K562 (cell line): ENCODE measurements around the gene PSMD1. TPM values are rescaled to one million over a fixed set of nuclear protein-coding genes. Genes with fewer than 3 reads are reported as not detected.

Experiments used
- ATAC-seq: fragments of 200-7000 bp; cut with Tn5 transposase; 3 replicates; pipeline ENCODE4 v1.9.1; 2020; ENCODE audit warnings: moderate library complexity
- BruUV-seq: library from RNA; stranded (reverse); fragments of 400-500 nt; replicated peaks from 2 replicates; lab custom pipeline; 2021; lab: Mats Ljungman, UMichigan
- CTCF ChIA-PET: fragments of 300-600 bp; formaldehyde crosslinking; extraction: SDS; loops from one replicate; lab custom pipeline; 2021; ENCODE audit warnings: low intra/inter-chr PET ratio; lab: Yijun Ruan, JAX
- POLR2A ChIA-PET: fragments of 300-600, 350-650 bp; sonication (Branson Sonifier 250); formaldehyde crosslinking; extraction: SDS; loops from one replicate; lab custom pipeline; 2021; ENCODE audit warnings: antibody characterized with exemption, inconsistent platforms; lab: Yijun Ruan, JAX
- DNase-seq, 4 experiments: peaks; one replicate each; pipeline versions ENCODE4 v3.0.0 to v3.0.0-alpha.2; 2011 to 2018; ENCODE audit warnings: low spot score in 3 of 4, mixed read lengths in 3 of 4; ENCODE audit errors: extremely low read depth in 1 of 4
- FAIRE-seq: peaks from 2 replicates; lab custom pipeline; 2011; peaks lifted over from hg19 to GRCh38; lab: Jason Lieb, UNC
- H2AFZ ChIP-seq: 2 replicates; pipeline ENCODE4 v1.6.0; 2011; ENCODE audit warnings: low read depth, low read length, control low read depth, inconsistent platforms
- H3K27ac ChIP-seq: fragments of 200-600 bp; 3 replicates; pipeline ENCODE4 v1.8.0; 2011; ENCODE audit warnings: low read depth, mild to moderate bottlenecking, control low read depth, inconsistent platforms, low read length, moderate library complexity, mixed read lengths; ENCODE audit errors: extremely low read depth
- H3K27me3 ChIP-seq, 2 experiments: fragments of 300-600 bp in 1 of 2; 2 replicates in 1 of 2; 3 replicates in 1 of 2; pipeline versions ENCODE4 v1.6.0 to v1.8.0; 2011; ENCODE audit warnings: inconsistent platforms in 2 of 2, low read length in 2 of 2, mild to moderate bottlenecking in 1 of 2, mixed read lengths in 1 of 2, moderate library complexity in 1 of 2; ENCODE audit not compliant: control insufficient read depth in 2 of 2, insufficient read depth in 2 of 2
- H3K36me3 ChIP-seq: fragments of 300-600 bp; 3 replicates; pipeline ENCODE4 v1.8.0; 2011; ENCODE audit warnings: mild to moderate bottlenecking, low read length, inconsistent platforms; ENCODE audit not compliant: control insufficient read depth, insufficient read depth
- H3K4me1 ChIP-seq, 2 experiments: fragments of 200-600 bp in 1 of 2; replicated peaks in 1 of 2; 2 replicates in 1 of 2; 3 replicates in 1 of 2; pipeline versions ENCODE4 v1.5.1 to v1.8.0; 2011; ENCODE audit warnings: inconsistent platforms in 2 of 2, low read length in 2 of 2, mild to moderate bottlenecking in 1 of 2, mixed read lengths in 1 of 2, moderate library complexity in 1 of 2; ENCODE audit not compliant: control insufficient read depth in 2 of 2, insufficient read depth in 2 of 2
- H3K4me2 ChIP-seq: 2 replicates; pipeline ENCODE4 v1.6.1; 2011; ENCODE audit warnings: low read length, control low read depth, inconsistent platforms, mixed read lengths; ENCODE audit not compliant: insufficient read depth
- H3K4me3 ChIP-seq: fragments of 200-600 bp; sonication (generic), shearing (Covaris generic); 2 replicates; pipeline ENCODE4 v1.5.1; 2016; ENCODE audit warnings: control low read depth, inconsistent platforms
- H3K79me2 ChIP-seq: fragments of 200-600 bp; 3 replicates; pipeline ENCODE4 v1.8.0; 2011; ENCODE audit warnings: low read length, inconsistent platforms; ENCODE audit not compliant: control insufficient read depth, insufficient read depth
- H3K9ac ChIP-seq, 2 experiments: 2 replicates each; pipeline versions ENCODE4 v1.6.0 to v1.6.1; 2011; ENCODE audit warnings: low read depth in 2 of 2, low read length in 2 of 2, control low read depth in 1 of 2, inconsistent platforms in 1 of 2, mild to moderate bottlenecking in 1 of 2, mixed read lengths in 1 of 2; ENCODE audit not compliant: insufficient read depth in 1 of 2
- H3K9me1 ChIP-seq: one replicate; pipeline ENCODE4 v1.6.0; 2011; ENCODE audit warnings: inconsistent platforms, mild to moderate bottlenecking, low read length, moderate library complexity; ENCODE audit not compliant: control insufficient read depth, insufficient read depth
- H3K9me3 ChIP-seq: replicated peaks from 2 replicates; pipeline ENCODE4 v1.5.1; 2011; ENCODE audit warnings: low read depth, low read length, inconsistent platforms; ENCODE audit not compliant: control insufficient read depth, insufficient read depth
- H4K20me1 ChIP-seq: replicated peaks from 2 replicates; pipeline ENCODE4 v1.6.1; 2011; ENCODE audit warnings: low read length, inconsistent platforms, mixed read lengths; ENCODE audit not compliant: control insufficient read depth, insufficient read depth
- CEBPB ChIP-seq: fragments of 450-650 bp; IDR thresholded peaks from 2 replicates; pipeline ENCODE4 v1.6.1; 2016; ENCODE audit warnings: missing genetic modification characterization, missing compliant biosample characterization
- CTCF ChIP-seq, 3 experiments: IDR thresholded peaks in 2 of 3; conservative IDR thresholded peaks in 1 of 3; 2 replicates each; pipeline ENCODE4 v1.5.1; 2011 to 2012; ENCODE audit warnings: low read length in 3 of 3, mild to moderate bottlenecking in 3 of 3, control low read depth in 2 of 3, improper control_type of control experiment in 1 of 3, inconsistent platforms in 1 of 3, low read depth in 1 of 3, mixed read lengths in 1 of 3, moderate library complexity in 1 of 3; ENCODE audit not compliant: insufficient read depth in 2 of 3
- HNRNPH1 ChIP-seq: fragments of 200-400 bp; formaldehyde crosslinking; optimal IDR thresholded peaks from 2 replicates; pipeline ENCODE3; 2017; ENCODE audit warnings: low read depth, mild to moderate bottlenecking, low read length, moderate library complexity
- NRF1 ChIP-seq, 2 experiments: fragments of 450-650 bp; IDR thresholded peaks in 1 of 2; conservative IDR thresholded peaks in 1 of 2; 2 replicates each; pipeline ENCODE4 v1.6.1; 2014; ENCODE audit warnings: mild to moderate bottlenecking in 2 of 2
- RBM34 ChIP-seq: fragments of 200-400 bp; formaldehyde crosslinking; IDR thresholded peaks from 2 replicates; pipeline ENCODE4 v1.6.1; 2018; ENCODE audit warnings: low read length, borderline replicate concordance; ENCODE audit not compliant: insufficient read depth
- REST ChIP-seq, 2 experiments: fragments of 450-650 bp; formaldehyde crosslinking in 1 of 2; IDR thresholded peaks; 2 replicates each; pipeline versions ENCODE4 v1.4.0 to v1.6.1; 2014 to 2020; ENCODE audit warnings: mild to moderate bottlenecking in 2 of 2, borderline replicate concordance in 1 of 2, low read depth in 1 of 2
- ZBTB12 ChIP-seq: fragments of 250-450 bp; sonication (Bioruptor Pico); IDR thresholded peaks from 2 replicates; pipeline ENCODE4 v1.4.0; 2020
- WGBS: fragments of 100-300 bp; shearing (Covaris generic); methylation state at CpG from one replicate; pipeline ENCODE4 v1.1.6; 2016; ENCODE audit warnings: low coverage, mixed read lengths; ENCODE audit not compliant: insufficient coverage; ENCODE audit errors: missing lambda C conversion rate; 5-methylcytosine and 5-hydroxymethylcytosine counted together
- in situ Hi-C: fragments of 300-500 bp; cut with MboI; formaldehyde crosslinking; loops from 4 replicates; pipeline ENCODE4 v1.15.0; 2018; ENCODE audit warnings: inconsistent platforms, mixed read lengths
- intact Hi-C: fragments of 100-400 bp; cut with micrococcal nuclease; formaldehyde crosslinking; loops from 2 replicates; pipeline ENCODE4 v1.14.2; 2022
- polyA plus RNA-seq, 8 experiments: library from polyadenylated mRNA; depleted of rRNA in 4 of 8; stranded (reverse) in 5 of 8; unstranded in 3 of 8; fragments of >200 nt; fragmentation: Nextera tagmentation in 2 of 8; fragmentation: Illumina TruSeq in 1 of 8; extraction: Ambion mirVana in 2 of 8; extraction: Trizol in 1 of 8; gene quantifications; 2 replicates each; pipeline versions ENCODE4 v1.2.1 to v1.2.3, GENCODE V29; 2011 to 2014; ENCODE audit warnings: inconsistent platforms in 1 of 8, missing spikeins in 1 of 8
- total RNA-seq, 7 experiments: library from RNA; depleted of rRNA in 6 of 7; stranded (reverse); fragments of >200 nt in 6 of 7; fragmentation: Illumina TruSeq in 2 of 7; extraction: Trizol in 2 of 7; gene quantifications; 2 replicates each; pipeline versions ENCODE4 v1.2.1 to v1.2.3, GENCODE V29; 2011 to 2021; ENCODE audit warnings: low replicate concordance in 1 of 7

The PSMD1 gene
- total and polyA plus RNA-seq, 9 of the 15 experiments (the other 6 are each of a cell fraction or from before 2014, with no cell fraction given), result 100 to 257 (median 147) TPM

- ATAC-seq (peak; percentile 94), FAIRE-seq (peak; percentile 49), DNase-seq (peak; percentile 31 to 62 (median 44))
- Histone ChIP-seq H3K79me2 (no peaks in the 10 kb centered on the region), H4K20me1 (no peaks in the 10 kb centered on the region), H3K27me3 (peaks cover 14 to 33% of the 10 kb centered on the region in 2 experiments), H3K4me3 (no peak overlapping the region), H3K9me3 (no peaks in the 10 kb centered on the region), H3K27ac (no peak overlapping the region), H3K36me3 (no peaks in the 10 kb centered on the region), H3K4me1 (peaks cover 4 to 8% of the 10 kb centered on the region in 2 experiments; a peak in 3 of 5 replicates), H3K9me1 (no peaks in the 10 kb centered on the region), H3K4me2 (no peak overlapping the region), H3K9ac (no peak overlapping the region), H2AFZ (no peak overlapping the region)
- intact Hi-C loops (loop anchor here (5.0 kb wide), 1 partner anchor 90 kb away; no protein-coding TSS in a partner anchor), in situ Hi-C loops (no loop called here)
- POLR2A ChIA-PET, result interaction anchor here (0.6 to 1.4 kb wide), 4 partner anchors 9 to 266 kb away, joined by 3 to 6 read pairs (median 4); no protein-coding TSS in a partner anchor
- CTCF ChIA-PET, result interaction anchor here (1.0 kb wide), 1 partner anchor 88 kb away, joined by 8 read pairs; no protein-coding TSS in a partner anchor
- BruUV-seq, result no TSS peak
- 14% methylated on average over 11 of the region's 19 CpGs for WGBS
- no peak for TF ChIP-seq ZBTB12 (CRISPR knock-in tag)
- TF ChIP-seq RBM34, result no peak
- peak; percentile 42; the same call in 1 of the 2 replicates for TF ChIP-seq REST (IDR thresholded peaks at IDR 0.05; ENCODE audit: borderline replicate concordance)
- no peak for TF ChIP-seq REST (CRISPR knock-in tag; IDR thresholded peaks at IDR 0.05; ENCODE audit: low read depth)
- no peak for TF ChIP-seq CEBPB (tag)
- TF ChIP-seq NRF1 (conservative IDR thresholded peaks at IDR 0.05 in 1 of 2, IDR thresholded peaks at IDR 0.05 in 1 of 2), result peak in 1 of 2 experiments; percentile 11; a peak in 2 of 4 replicates
- TF ChIP-seq CTCF (IDR thresholded peaks at IDR 0.05 in 2 of 3, conservative IDR thresholded peaks at IDR 0.05 in 1 of 3; ENCODE audit: insufficient read depth in 2 of 3, low read depth in 1 of 3, low read length in 3 of 3), result peak; percentile 63 to 67 (median 66)
- TF ChIP-seq HNRNPH1, result no peak
Measured at GRCh38 chr2:231191896-231192872, 135.5 kb downstream of the PSMD1 start.
